ENCODE data around the gene TMCO6.

The TMCO6 gene

DNA sequence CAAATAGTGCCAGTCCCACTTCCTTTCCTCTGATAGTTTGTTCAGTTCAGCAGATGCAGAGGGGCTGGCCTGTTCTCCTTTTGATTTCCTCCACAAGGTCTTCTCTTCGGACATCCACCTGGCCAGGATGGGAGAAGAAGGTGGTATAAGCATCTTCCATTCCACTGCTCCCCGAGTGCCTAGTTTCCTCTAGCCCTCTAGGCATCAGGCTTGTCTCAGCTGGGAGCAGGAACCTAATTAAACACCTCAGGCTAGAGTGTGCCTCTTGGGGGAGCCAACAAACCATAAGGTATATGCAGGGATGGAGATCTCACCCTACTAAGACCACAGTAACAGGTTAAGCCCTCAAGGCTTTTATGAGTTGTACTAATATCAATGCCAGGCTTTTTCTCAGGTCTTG lies 35.0 kb downstream of the TMCO6 start:
- no peak for DNase-seq

GRCh38 chr5:140674629-140675028 lies 35.4 kb downstream of the TMCO6 start:
- DNase-seq: no peak

DNA sequence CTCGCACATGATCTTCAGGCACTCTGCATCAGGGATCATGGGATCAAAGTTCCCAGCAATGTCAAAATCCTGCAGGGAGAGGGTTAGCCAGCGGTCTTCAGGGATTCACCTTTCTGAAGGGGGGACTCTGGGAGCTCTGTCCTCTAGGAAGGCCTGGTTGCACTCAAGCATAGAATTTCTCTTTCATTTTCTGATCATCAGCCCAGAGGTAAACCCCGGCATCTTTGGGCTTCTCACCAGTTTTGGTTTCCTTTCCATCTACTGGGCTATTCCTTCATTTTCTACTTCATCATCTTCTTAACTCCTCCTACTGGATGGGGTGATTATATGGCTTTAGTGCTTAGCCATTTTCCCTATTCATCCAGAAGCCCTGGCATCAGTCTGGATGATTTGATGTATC lies 38.7 kb downstream of the TMCO6 start:
- no peak for DNase-seq

GRCh38 chr5:140678993-140679392 lies 39.7 kb downstream of the TMCO6 start:
- no peak for DNase-seq

GRCh38 chr5:140690376-140690932 lies 51.2 kb downstream of the TMCO6 start:
- no peak for DNase-seq

- peak; percentile 74 for DNase-seq
Measured at GRCh38 chr5:140690941-140691924, 52.0 kb downstream of the TMCO6 start, which contains the start of the genes HARS1 and HARS2. Gene HARS1, minus strand, starts transcription at chr5:140691370. Its CDS starts 66 bp downstream, at chr5:140691304. Gene HARS2, plus strand, starts transcription at chr5:140691455. Its CDS starts 194 bp downstream, at chr5:140691649.

GRCh38 chr5:140694276-140694675 lies 55.0 kb downstream of the TMCO6 start:
- no peak for DNase-seq
